A549 (cell line): Measurements from ENCODE around the gene KIAA1614. TPM values are rescaled to one million over a fixed set of nuclear protein-coding genes. Genes with fewer than 3 reads are reported as not detected.

Experiments used
- ATAC-seq, 2 experiments: fragments of 200-7000 bp in 1 of 2; fragments of >200 bp in 1 of 2; cut with Nextera tagmentation in 1 of 2; cut with Tn5 transposase in 1 of 2; 3 replicates each; pipeline versions ENCODE4 v1.8.0 to v1.9.1; 2018 to 2020; ENCODE audit warnings: mild to moderate bottlenecking in 1 of 2, moderate library complexity in 1 of 2
- CTCF ChIA-PET: fragments of 300-600 bp; sonication (Branson Sonifier 250); formaldehyde crosslinking; extraction: SDS; loops from one replicate; lab custom pipeline; 2021; ENCODE audit warnings: antibody characterized with exemption, inconsistent platforms; lab: Yijun Ruan, JAX
- POLR2A ChIA-PET: fragments of 350-600 bp; formaldehyde crosslinking; extraction: SDS; loops from one replicate; lab custom pipeline; 2021; ENCODE audit warnings: antibody characterized with exemption, inconsistent platforms; lab: Yijun Ruan, JAX
- DNase-seq, 2 experiments: peaks; one replicate each; pipeline versions ENCODE4 v3.0.0 to v3.0.0-alpha.2; 2011 to 2016; ENCODE audit warnings: low read depth in 1 of 2, low spot score in 1 of 2
- FAIRE-seq: peaks from 2 replicates; lab custom pipeline; 2011; peaks lifted over from hg19 to GRCh38; lab: Jason Lieb, UNC
- H3K27ac ChIP-seq, 2 experiments: fragments of >200 bp; sonication (Bioruptor Twin); formaldehyde crosslinking; 3 replicates each; pipeline ENCODE4 v1.5.1; 2016 to 2017
- H3K4me1 ChIP-seq: fragments of >200 bp; sonication (Bioruptor Twin); formaldehyde crosslinking; 3 replicates; pipeline ENCODE4 v1.6.1; 2016
- H3K4me2 ChIP-seq: fragments of >200 bp; sonication (Bioruptor Twin); formaldehyde crosslinking; 3 replicates; pipeline ENCODE4 v1.6.1; 2016
- H3K4me3 ChIP-seq: fragments of >200 bp; sonication (Bioruptor Twin); formaldehyde crosslinking; 3 replicates; pipeline ENCODE4 v1.5.1; 2016
- H3K9me3 ChIP-seq: fragments of >200 bp; sonication (Bioruptor Twin); formaldehyde crosslinking; 3 replicates; pipeline ENCODE4 v1.6.1; 2016
- CBX2 ChIP-seq: fragments of 200-600 bp; sonication (generic); IDR thresholded peaks from 2 replicates; pipeline ENCODE4 v1.6.1; 2016; ENCODE audit warnings: low read depth, mild to moderate bottlenecking, borderline replicate concordance
- CHD4 ChIP-seq: fragments of 200-600 bp; sonication (generic); IDR thresholded peaks from 2 replicates; pipeline ENCODE4 v1.6.1; 2016; ENCODE audit warnings: antibody characterized with exemption, mild to moderate bottlenecking, borderline replicate concordance
- EHF ChIP-seq: fragments of 250-450 bp; sonication (Bioruptor Pico); IDR thresholded peaks from 2 replicates; pipeline ENCODE4 v1.5.0; 2020; ENCODE audit warnings: mild to moderate bottlenecking
- HDAC2 ChIP-seq: fragments of 200-600 bp; sonication (generic); IDR thresholded peaks from 2 replicates; pipeline ENCODE4 v1.6.1; 2016
- HOXB5 ChIP-seq: fragments of 250-450 bp; sonication (Bioruptor Pico); IDR thresholded peaks from 2 replicates; pipeline ENCODE4 v1.5.0; 2020; ENCODE audit warnings: mild to moderate bottlenecking, moderate library complexity
- JUNB ChIP-seq: fragments of >200 bp; sonication (Bioruptor Twin); formaldehyde crosslinking; IDR thresholded peaks from 2 replicates; pipeline ENCODE4 v1.6.1; 2016
- KDM1A ChIP-seq: fragments of 200-600 bp; sonication (generic); IDR thresholded peaks from 2 replicates; pipeline ENCODE4 v1.6.1; 2016; ENCODE audit warnings: low read depth, mild to moderate bottlenecking
- MAX ChIP-seq: IDR thresholded peaks from 2 replicates; pipeline ENCODE4 v1.6.1; 2012
- MYC ChIP-seq: IDR thresholded peaks from 2 replicates; pipeline ENCODE4 v1.6.1; 2012; ENCODE audit warnings: mild to moderate bottlenecking, inconsistent platforms, low read length, improper control_type of control experiment, borderline replicate concordance
- NPAS2 ChIP-seq: fragments of 250-450 bp; sonication (Bioruptor Pico); IDR thresholded peaks from 2 replicates; pipeline ENCODE4 v1.8.0; 2022; ENCODE audit warnings: mild to moderate bottlenecking, moderate library complexity, borderline replicate concordance
- PHF8 ChIP-seq: fragments of 200-600 bp; sonication (generic); IDR thresholded peaks from 2 replicates; pipeline ENCODE4 v1.6.1; 2016; ENCODE audit warnings: low read depth, mild to moderate bottlenecking, antibody characterized with exemption, moderate library complexity, borderline replicate concordance
- RARB ChIP-seq: fragments of 250-450 bp; sonication (Bioruptor Pico); IDR thresholded peaks from 2 replicates; pipeline ENCODE4 v1.8.0; 2021; ENCODE audit warnings: mild to moderate bottlenecking, moderate library complexity
- RFX5 ChIP-seq: fragments of 450-650 bp; IDR thresholded peaks from 2 replicates; pipeline ENCODE4 v1.7.1; 2014; ENCODE audit warnings: antibody characterized with exemption, mild to moderate bottlenecking, moderate library complexity
- RNF2 ChIP-seq: fragments of 200-600 bp; sonication (generic); IDR thresholded peaks from 2 replicates; pipeline ENCODE4 v1.6.1; 2016; ENCODE audit warnings: low read depth, mild to moderate bottlenecking, antibody characterized with exemption, moderate library complexity, borderline replicate concordance
- TFCP2L1 ChIP-seq: fragments of 250-450 bp; sonication (Bioruptor Pico); IDR thresholded peaks from 2 replicates; pipeline ENCODE4 v1.5.0; 2021; ENCODE audit warnings: mild to moderate bottlenecking
- USF2 ChIP-seq: fragments of 450-650 bp; IDR thresholded peaks from 2 replicates; pipeline ENCODE4 v1.6.1; 2014; ENCODE audit warnings: antibody characterized with exemption
- ZC3H11A ChIP-seq: fragments of 450-650 bp; IDR thresholded peaks from 2 replicates; pipeline ENCODE4 v1.6.1; 2014; ENCODE audit warnings: antibody characterized with exemption, mild to moderate bottlenecking
- ZSCAN20 ChIP-seq: fragments of 250-450 bp; sonication (Bioruptor Pico); IDR thresholded peaks from 2 replicates; pipeline ENCODE4 v1.8.0; 2022; ENCODE audit warnings: mild to moderate bottlenecking, moderate library complexity
- WGBS: methylation state at CpG from one replicate; pipeline ENCODE4 v1.1.6; 2017; ENCODE audit errors: missing lambda C conversion rate; 5-methylcytosine and 5-hydroxymethylcytosine counted together
- polyA plus RNA-seq, 4 experiments: library from polyadenylated mRNA; depleted of rRNA in 3 of 4; stranded (reverse); fragments of >200 nt; fragmentation: RNase III in 1 of 4; extraction: RNeasy Plus Mini Kit Qiagen cat#74134 plus additional on column Dnase treatment in 1 of 4; gene quantifications; 2 replicates in 3 of 4; 3 replicates in 1 of 4; pipeline ENCODE4 v1.2.3, GENCODE V29; 2011 to 2017
- TF ChIP-seq, protein P1 (sequence below): IDR thresholded peaks from 2 replicates; pipeline ENCODE4 v1.6.1; 2012; ENCODE audit warnings: low read depth, borderline replicate concordance
- TF ChIP-seq, protein P2 (sequence below): fragments of >200 bp; sonication (Bioruptor Twin); formaldehyde crosslinking; IDR thresholded peaks from 3 replicates; pipeline ENCODE4 v1.5.1; 2016
- TF ChIP-seq, protein P3 (sequence below): fragments of 150-350 bp; IDR thresholded peaks from 2 replicates; pipeline ENCODE4 v1.6.1; 2014; ENCODE audit warnings: low read depth, mild to moderate bottlenecking, low read length

Gene KIAA1614
- polyA plus RNA-seq, 2 of the 4 experiments (the other 2 are of a cell fraction), result 0.25 to 0.84 TPM

- DNase-seq (no peak), ATAC-seq (no peak), FAIRE-seq (no peak)
- Histone ChIP-seq H3K4me2 (no peak overlapping the region), H3K4me1 (no peaks in the 10 kb centered on the region), H3K27ac (no peak overlapping the region), H3K9me3 (no peaks in the 10 kb centered on the region), H3K4me3 (no peak overlapping the region)
- TF ChIP-seq ZSCAN20 (CRISPR knock-in tag) (no peak), KDM1A (no peak), TFCP2L1 (CRISPR knock-in tag) (no peak), CHD4 (no peak), USF2 (no peak), RFX5 (no peak), PHF8 (no peak), HDAC2 (no peak), CBX2 (no peak), EHF (CRISPR knock-in tag) (no peak), MAX (no peak), HOXB5 (CRISPR knock-in tag) (no peak), NPAS2 (CRISPR knock-in tag) (no peak), JUNB (no peak)
- ChIA-PET CTCF (interaction anchor here (1.0 to 2.8 kb wide), 2 partner anchors 13 to 160 kb away, joined by 3 to 11 read pairs; no protein-coding TSS in a partner anchor), POLR2A (no interaction called here)
- WGBS, result 93% methylated on average over 1 of the region's 1 CpG
Measured at GRCh38 chr1:180982422-180982821, 69.7 kb downstream of the KIAA1614 start.

DNA sequence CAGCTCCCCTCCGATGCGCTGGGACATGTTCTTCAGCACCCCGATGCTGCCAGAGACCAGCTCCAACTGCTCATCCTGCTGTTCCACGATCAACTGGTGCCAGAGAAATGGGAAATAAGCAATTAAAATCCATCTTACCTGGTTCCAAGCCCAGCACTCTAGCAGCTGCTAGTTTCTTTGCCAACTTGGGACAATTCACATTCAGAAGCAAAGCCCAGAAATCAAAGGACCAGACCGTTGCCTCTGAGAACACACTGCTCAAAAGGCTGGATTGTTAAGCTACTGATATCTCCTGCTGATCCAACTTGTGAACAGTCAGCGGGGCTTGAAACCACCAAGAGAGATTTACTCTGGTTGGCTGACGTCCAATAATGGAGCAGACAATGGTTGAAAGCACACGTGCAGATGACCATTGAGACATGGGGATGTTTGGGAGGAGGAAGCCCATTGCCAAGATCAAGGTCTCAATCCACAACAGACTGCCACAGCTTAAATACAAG is 75.6 kb downstream of the KIAA1614 start:
- ATAC-seq (no peak), FAIRE-seq (no peak), DNase-seq (no peak)
- TF ChIP-seq, protein P1, sequence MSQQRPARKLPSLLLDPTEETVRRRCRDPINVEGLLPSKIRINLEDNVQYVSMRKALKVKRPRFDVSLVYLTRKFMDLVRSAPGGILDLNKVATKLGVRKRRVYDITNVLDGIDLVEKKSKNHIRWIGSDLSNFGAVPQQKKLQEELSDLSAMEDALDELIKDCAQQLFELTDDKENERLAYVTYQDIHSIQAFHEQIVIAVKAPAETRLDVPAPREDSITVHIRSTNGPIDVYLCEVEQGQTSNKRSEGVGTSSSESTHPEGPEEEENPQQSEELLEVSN, result no peak
- TF ChIP-seq, protein P2, sequence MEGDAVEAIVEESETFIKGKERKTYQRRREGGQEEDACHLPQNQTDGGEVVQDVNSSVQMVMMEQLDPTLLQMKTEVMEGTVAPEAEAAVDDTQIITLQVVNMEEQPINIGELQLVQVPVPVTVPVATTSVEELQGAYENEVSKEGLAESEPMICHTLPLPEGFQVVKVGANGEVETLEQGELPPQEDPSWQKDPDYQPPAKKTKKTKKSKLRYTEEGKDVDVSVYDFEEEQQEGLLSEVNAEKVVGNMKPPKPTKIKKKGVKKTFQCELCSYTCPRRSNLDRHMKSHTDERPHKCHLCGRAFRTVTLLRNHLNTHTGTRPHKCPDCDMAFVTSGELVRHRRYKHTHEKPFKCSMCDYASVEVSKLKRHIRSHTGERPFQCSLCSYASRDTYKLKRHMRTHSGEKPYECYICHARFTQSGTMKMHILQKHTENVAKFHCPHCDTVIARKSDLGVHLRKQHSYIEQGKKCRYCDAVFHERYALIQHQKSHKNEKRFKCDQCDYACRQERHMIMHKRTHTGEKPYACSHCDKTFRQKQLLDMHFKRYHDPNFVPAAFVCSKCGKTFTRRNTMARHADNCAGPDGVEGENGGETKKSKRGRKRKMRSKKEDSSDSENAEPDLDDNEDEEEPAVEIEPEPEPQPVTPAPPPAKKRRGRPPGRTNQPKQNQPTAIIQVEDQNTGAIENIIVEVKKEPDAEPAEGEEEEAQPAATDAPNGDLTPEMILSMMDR, result no peak
- TF ChIP-seq USF2, result no peak
- no peak for TF ChIP-seq MYC
- no peak for TF ChIP-seq TFCP2L1 (CRISPR knock-in tag)
- TF ChIP-seq RNF2, result no peak
- no peak for TF ChIP-seq HDAC2
- TF ChIP-seq ZC3H11A, result no peak
- TF ChIP-seq, protein P3, sequence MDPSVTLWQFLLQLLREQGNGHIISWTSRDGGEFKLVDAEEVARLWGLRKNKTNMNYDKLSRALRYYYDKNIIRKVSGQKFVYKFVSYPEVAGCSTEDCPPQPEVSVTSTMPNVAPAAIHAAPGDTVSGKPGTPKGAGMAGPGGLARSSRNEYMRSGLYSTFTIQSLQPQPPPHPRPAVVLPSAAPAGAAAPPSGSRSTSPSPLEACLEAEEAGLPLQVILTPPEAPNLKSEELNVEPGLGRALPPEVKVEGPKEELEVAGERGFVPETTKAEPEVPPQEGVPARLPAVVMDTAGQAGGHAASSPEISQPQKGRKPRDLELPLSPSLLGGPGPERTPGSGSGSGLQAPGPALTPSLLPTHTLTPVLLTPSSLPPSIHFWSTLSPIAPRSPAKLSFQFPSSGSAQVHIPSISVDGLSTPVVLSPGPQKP, result no peak
- no peak for TF ChIP-seq RARB (CRISPR knock-in tag)
- no peak for TF ChIP-seq HOXB5 (CRISPR knock-in tag)
- no peak for TF ChIP-seq NPAS2 (CRISPR knock-in tag)
- ChIA-PET POLR2A (no interaction called here), CTCF (interaction anchor here (0.7 to 4.2 kb wide), 4 partner anchors 10 to 154 kb away, joined by 4 to 18 read pairs (median 5); no protein-coding TSS in a partner anchor)
- Histone ChIP-seq H3K4me1 (no peaks in the 10 kb centered on the region), H3K9me3 (no peaks in the 10 kb centered on the region), H3K4me3 (no peak overlapping the region), H3K27ac (no peak overlapping the region), H3K4me2 (no peak overlapping the region)
- WGBS, result 96% methylated on average over 8 of the region's 8 CpGs
